ENCODE results near the gene NPAS2. TPM values are rescaled to one million over a fixed set of nuclear protein-coding genes. Genes with fewer than 3 reads are reported as not detected.

NPAS2 gene
- total RNA-seq, 4 donors from 2014 or later: 63.0 to 134 (median 115) TPM

- Histone ChIP-seq H3K27me3 (no peaks in the 10 kb centered on the region), H3K4me1 (peaks cover under 1 to 10% (median 5%) of the 10 kb centered on the region in 4 donors), H3K9me3 (no peaks in the 10 kb centered on the region), H3K36me3 (no peaks in the 10 kb centered on the region), H3K4me3 (no peak overlapping the region), H3K27ac (no peak overlapping the region)
- TF ChIP-seq POLR2A (IDR thresholded peaks at IDR 0.05): no peak
- no peak for TF ChIP-seq EP300 (IDR thresholded peaks at IDR 0.05; ENCODE audit: low read depth)
- TF ChIP-seq POLR2AphosphoS5 (IDR thresholded peaks at IDR 0.05): no peak
- TF ChIP-seq CTCF (IDR thresholded peaks at IDR 0.05): no peak
- WGBS, 2 donors (ENCODE audit: low coverage in 1 of 2): 82 to 91% methylated on average over 2 to 4 of the region's 4 CpGs
- DNase-seq: no peak
- in situ Hi-C loops (cut with MboI; ENCODE audit: low pct_ligation_motif_present in 1 of 4, low pct_unique_long_range_greater_than_20kb in 1 of 4, low sequenced_read_pairs in 3 of 4) (no loop called here), intact Hi-C loops (cut with DNase I; ENCODE audit: low total_unique reads) (no loop called here)
Measured at GRCh38 chr2:100808582-100808981, 11.4 kb upstream of the NPAS2 start.

DNA sequence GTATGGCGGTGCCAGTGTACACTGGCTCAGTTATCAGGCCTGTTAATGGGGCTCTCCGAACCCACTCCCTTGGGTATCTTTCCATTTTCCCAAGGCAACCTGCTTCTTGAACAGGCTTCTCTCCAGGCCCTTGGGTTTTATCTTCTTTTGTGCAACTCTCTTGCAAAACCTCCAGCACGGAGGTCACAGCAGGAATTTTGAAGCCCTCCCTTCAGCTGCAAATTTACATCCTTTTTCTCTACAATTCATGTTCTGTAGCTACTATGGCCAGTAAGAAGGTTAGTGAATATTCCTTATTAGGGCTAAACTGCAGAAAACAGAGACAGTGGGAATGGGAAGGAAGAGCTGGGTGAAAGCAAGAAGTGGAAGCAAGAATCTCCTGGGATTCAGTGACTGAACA, 10.4 kb upstream of the NPAS2 start:
- in situ Hi-C loops (cut with MboI; ENCODE audit: low pct_ligation_motif_present in 1 of 4, low pct_unique_long_range_greater_than_20kb in 1 of 4, low sequenced_read_pairs in 3 of 4) (no loop called here), intact Hi-C loops (cut with DNase I; ENCODE audit: low total_unique reads) (no loop called here)
- no peak overlapping the region for H3K27ac ChIP-seq
- no peaks in the 10 kb centered on the region for H3K27me3 ChIP-seq
- TF ChIP-seq POLR2A (IDR thresholded peaks at IDR 0.05) (no peak), CTCF (IDR thresholded peaks at IDR 0.05) (no peak), POLR2AphosphoS5 (IDR thresholded peaks at IDR 0.05) (no peak), EP300 (IDR thresholded peaks at IDR 0.05; ENCODE audit: low read depth) (no peak)
- no peaks in the 10 kb centered on the region for H3K9me3 ChIP-seq
- no peak overlapping the region for H3K4me3 ChIP-seq
- 43 to 85% methylated on average over 1 to 3 of the region's 3 CpGs for WGBS, 2 donors (ENCODE audit: low coverage in 1 of 2)
- peaks cover 4 to 19% (median 13%) of the 10 kb centered on the region in 4 donors for H3K4me1 ChIP-seq
- DNase-seq: no peak
- H3K36me3 ChIP-seq: no peaks in the 10 kb centered on the region

GRCh38 chr2:100810603-100811145, 9.3 kb upstream of the NPAS2 start:
- Histone ChIP-seq H3K9me3 (no peaks in the 10 kb centered on the region), H3K36me3 (no peaks in the 10 kb centered on the region), H3K4me3 (no peak overlapping the region), H3K27ac (no peak overlapping the region), H3K27me3 (no peaks in the 10 kb centered on the region), H3K4me1 (peaks cover 4 to 26% (median 20%) of the 10 kb centered on the region in 4 donors)
- WGBS, 2 donors (ENCODE audit: low coverage in 1 of 2): 82 to 89% methylated on average over 5 of the region's 5 CpGs
- DNase-seq: no peak
- in situ Hi-C loops (cut with MboI; ENCODE audit: low pct_ligation_motif_present in 1 of 4, low pct_unique_long_range_greater_than_20kb in 1 of 4, low sequenced_read_pairs in 3 of 4): no loop called here
- TF ChIP-seq POLR2A (IDR thresholded peaks at IDR 0.05) (no peak), POLR2AphosphoS5 (IDR thresholded peaks at IDR 0.05) (no peak)
- intact Hi-C loops (cut with DNase I; ENCODE audit: low total_unique reads): no loop called here

- TF ChIP-seq EP300 (IDR thresholded peaks at IDR 0.05; ENCODE audit: low read depth) (no peak), POLR2AphosphoS5 (IDR thresholded peaks at IDR 0.05) (no peak), POLR2A (IDR thresholded peaks at IDR 0.05) (no peak), CTCF (IDR thresholded peaks at IDR 0.05) (no peak)
- WGBS, 2 donors (ENCODE audit: low coverage in 1 of 2): 50 to 86% methylated on average over 1 to 4 of the region's 4 CpGs
- peaks cover 4 to 26% (median 20%) of the 10 kb centered on the region in 4 donors for H3K4me1 ChIP-seq
Measured at GRCh38 chr2:100812116-100812515, 7.8 kb upstream of the NPAS2 start.

DNA sequence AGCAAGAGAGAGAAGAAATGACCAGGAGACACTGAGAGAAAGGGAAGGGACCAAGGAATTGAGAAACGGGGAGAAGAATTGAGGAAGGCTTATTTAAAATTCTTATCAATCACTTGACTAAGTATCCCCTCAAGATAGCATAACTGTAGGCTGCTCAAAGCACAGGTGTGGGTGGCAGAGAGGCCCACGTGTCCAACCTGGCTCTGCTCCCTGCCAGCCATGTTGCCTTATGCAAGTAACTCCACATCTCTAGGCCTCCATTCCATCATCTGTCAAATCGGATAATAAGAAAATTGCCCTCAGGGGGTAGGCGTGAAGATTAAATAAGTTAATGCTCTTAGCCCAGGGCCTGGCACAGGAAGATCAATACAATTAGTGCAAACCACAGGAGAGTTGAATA, 7.4 kb upstream of the NPAS2 start:
- peak overlapping the region in 3 of 4 donors; percentile 71 to 82 (median 82) for H3K27ac ChIP-seq
- no peaks in the 10 kb centered on the region for H3K9me3 ChIP-seq
- 80 to 100% methylated on average over 1 to 4 of the region's 4 CpGs for WGBS, 2 donors (ENCODE audit: low coverage in 1 of 2)
- no peak for DNase-seq
- intact Hi-C loops (cut with DNase I; ENCODE audit: low total_unique reads) (no loop called here), in situ Hi-C loops (cut with MboI; ENCODE audit: low pct_ligation_motif_present in 1 of 4, low pct_unique_long_range_greater_than_20kb in 1 of 4, low sequenced_read_pairs in 3 of 4) (no loop called here)
- no peaks in the 10 kb centered on the region for H3K27me3 ChIP-seq
- no peaks in the 10 kb centered on the region for H3K36me3 ChIP-seq
- H3K4me1 ChIP-seq: peaks cover 4 to 30% (median 20%) of the 10 kb centered on the region in 4 donors
- TF ChIP-seq CTCF (IDR thresholded peaks at IDR 0.05) (no peak), POLR2AphosphoS5 (IDR thresholded peaks at IDR 0.05) (no peak), EP300 (IDR thresholded peaks at IDR 0.05; ENCODE audit: low read depth) (no peak), POLR2A (IDR thresholded peaks at IDR 0.05) (no peak)
- no peak overlapping the region for H3K4me3 ChIP-seq

More at GRCh38 chr2:100812116-100812515, 7.8 kb upstream of the NPAS2 start:
- Histone ChIP-seq H3K9me3 (no peaks in the 10 kb centered on the region), H3K27ac (no peak overlapping the region), H3K27me3 (no peaks in the 10 kb centered on the region), H3K36me3 (no peaks in the 10 kb centered on the region), H3K4me3 (no peak overlapping the region)
- in situ Hi-C loops (cut with MboI; ENCODE audit: low pct_ligation_motif_present in 1 of 4, low pct_unique_long_range_greater_than_20kb in 1 of 4, low sequenced_read_pairs in 3 of 4): no loop called here
- DNase-seq: no peak
- intact Hi-C loops (cut with DNase I; ENCODE audit: low total_unique reads): no loop called here

All from transverse colon (tissue), 4 donors.